ENCODE data around the gene SLC8A3. TPM values are rescaled to one million over a fixed set of nuclear protein-coding genes. Genes with fewer than 3 reads are reported as not detected.

SLC8A3 gene
- total RNA-seq, 1 experiment from 2014 or later, result 0.13 TPM

- Histone ChIP-seq H3K14ac (ENCODE audit: insufficient read depth, low read length) (no peak overlapping the region), H3K4ac (ENCODE audit: low read depth, low read length) (no peak overlapping the region), H2BK20ac (ENCODE audit: low read depth, low read length, poor library complexity, severe bottlenecking) (no peak overlapping the region), H3K27me3 (ENCODE audit: insufficient read depth, low read length) (peaks cover 18% of the 10 kb centered on the region; the same call in 1 of the 2 replicates), H2BK12ac (ENCODE audit: insufficient read length, low read depth, low read length) (no peak overlapping the region), H4K8ac (replicated peaks; ENCODE audit: insufficient read length, low read depth, low read length) (no peak overlapping the region), H3K56ac (ENCODE audit: insufficient read length, low read depth, low read length) (no peak overlapping the region), H2BK5ac (ENCODE audit: insufficient read length, low read length) (no peak overlapping the region), H4K20me1 (ENCODE audit: control insufficient read depth, insufficient read depth, insufficient read length) (no peaks in the 10 kb centered on the region), H3K79me2 (ENCODE audit: insufficient read depth, low read length) (no peaks in the 10 kb centered on the region), H3K9me3 (ENCODE audit: control insufficient read depth, low read depth, low read length) (no peaks in the 10 kb centered on the region), H2BK15ac (ENCODE audit: low read depth, low read length) (no peak overlapping the region), H3K9ac (ENCODE audit: extremely low read depth, insufficient read length, low read length) (no peak overlapping the region), H4K5ac (ENCODE audit: insufficient read length, low read depth, low read length) (no peak overlapping the region), H3K27ac (ENCODE audit: insufficient read length, low read depth, low read length) (no peak overlapping the region), H3K23ac (ENCODE audit: insufficient read length, low read depth, low read length) (no peak overlapping the region), H2AK5ac (ENCODE audit: insufficient read length, low read length) (no peak overlapping the region), H2AFZ (ENCODE audit: low read length) (no peak overlapping the region), H2BK120ac (ENCODE audit: low read depth, low read length, poor library complexity, severe bottlenecking) (no peak overlapping the region), H3K23me2 (ENCODE audit: insufficient read length, low read depth, low read length, poor library complexity, severe bottlenecking) (peaks cover 22% of the 10 kb centered on the region), H4K91ac (ENCODE audit: insufficient read length, low read depth, low read length) (no peak overlapping the region), H3K79me1 (ENCODE audit: insufficient read depth, low read depth, low read length, poor library complexity, severe bottlenecking) (no peaks in the 10 kb centered on the region), H3T11ph (ENCODE audit: low read length) (no peak overlapping the region), H3K4me1 (ENCODE audit: insufficient read depth, low read length) (peaks cover 10% of the 10 kb centered on the region), H3K18ac (ENCODE audit: insufficient read length, low read depth, low read length) (no peak overlapping the region), H3K4me2 (ENCODE audit: insufficient read depth, insufficient read length, low read length) (peak overlapping the region; percentile 63)
- Mint-ChIP-seq H3K27ac (peak overlapping the region in 1 of 3 experiments; percentile 71; a peak in 1 of 7 replicates), H3K9me3 (peaks cover 2% of the 10 kb centered on the region in 2 experiments; a peak in 2 of 5 replicates), H3K36me3 (ENCODE audit: insufficient read depth in 1 of 3, low read depth in 3 of 3) (no peaks in the 10 kb centered on the region; a peak in 1 of 7 replicates), H3K4me1 (peaks cover 20 to 28% of the 10 kb centered on the region in 2 experiments), H3K27me3 (ENCODE audit: low read depth) (peaks cover 77% of the 10 kb centered on the region), H3K4me3 (peak overlapping the region; percentile 74 to 81)
- no peak for TF ChIP-seq CTCF (conservative IDR thresholded peaks at IDR 0.05)
- peak; percentile 28 for DNase-seq
- whole genome bisulfite sequencing (ENCODE audit: extremely low coverage, insufficient read length, low lambda C conversion rate), result no CpG with 5 or more reads among the region's 9 CpGs
Observed at GRCh38 chr14:70189456-70190077, 816 bp upstream of the SLC8A3 start.

All from H9 (cell line).